ENCODE data around the gene ADAMTS18.

Gene ADAMTS18

GRCh38 chr16:77435272-77435820 is 512 bp upstream of the ADAMTS18 start:
- no peak for DNase-seq

GRCh38 chr16:77434022-77434529 is 758 bp downstream of the ADAMTS18 start:
- no peak for DNase-seq

GRCh38 chr16:77433146-77433545 is 1.7 kb downstream of the ADAMTS18 start:
- no peak for DNase-seq

GRCh38 chr16:77432264-77432663 is 2.6 kb downstream of the ADAMTS18 start:
- DNase-seq: no peak

- no peak for DNase-seq
These were observed 3.8 kb downstream of the ADAMTS18 start for GRCh38 chr16:77430787-77431585.

- DNase-seq: no peak
These were observed 4.5 kb downstream of the ADAMTS18 start for GRCh38 chr16:77430360-77430759.

- no peak for DNase-seq
These were observed 9.8 kb downstream of the ADAMTS18 start for GRCh38 chr16:77424871-77425604.

- DNase-seq: no peak
These were observed 12.5 kb downstream of the ADAMTS18 start for GRCh38 chr16:77422196-77422784.

- no peak for DNase-seq
These were observed 17.8 kb downstream of the ADAMTS18 start for GRCh38 chr16:77416939-77417480.

- no peak for DNase-seq
These were observed 20.0 kb downstream of the ADAMTS18 start for GRCh38 chr16:77414752-77415231.

- DNase-seq: no peak
These were observed 24.4 kb downstream of the ADAMTS18 start for GRCh38 chr16:77410449-77410848.

GRCh38 chr16:77409311-77409710 is 25.5 kb downstream of the ADAMTS18 start:
- DNase-seq: no peak

- no peak for DNase-seq
These were observed 26.2 kb downstream of the ADAMTS18 start for GRCh38 chr16:77408607-77409006.

- no peak for DNase-seq
These were observed 28.2 kb downstream of the ADAMTS18 start for GRCh38 chr16:77406680-77407079.

GRCh38 chr16:77404775-77405174 is 30.1 kb downstream of the ADAMTS18 start:
- DNase-seq: no peak

GRCh38 chr16:77403732-77404131 is 31.1 kb downstream of the ADAMTS18 start:
- DNase-seq: no peak

- DNase-seq: no peak
These were observed 32.2 kb downstream of the ADAMTS18 start for GRCh38 chr16:77402672-77403071.

- no peak for DNase-seq
These were observed 32.7 kb downstream of the ADAMTS18 start for GRCh38 chr16:77402118-77402517.

GRCh38 chr16:77399546-77399945 is 35.3 kb downstream of the ADAMTS18 start:
- no peak for DNase-seq

GRCh38 chr16:77399066-77399465 is 35.8 kb downstream of the ADAMTS18 start:
- no peak for DNase-seq

- no peak for DNase-seq
These were observed 36.3 kb downstream of the ADAMTS18 start for GRCh38 chr16:77398495-77398894.

GRCh38 chr16:77396461-77396860 is 38.4 kb downstream of the ADAMTS18 start:
- DNase-seq: no peak

GRCh38 chr16:77394699-77395098 is 40.1 kb downstream of the ADAMTS18 start:
- no peak for DNase-seq

All from NCI-H1417 treated with DMSO at 0.1 percent for 48 hours (cell line).